HuH-7 (cell line): Measurements from ENCODE around the gene DOCK1.

Experiments used
- DNase-seq: peaks from one replicate; pipeline ENCODE4 v3.0.0; 2011; ENCODE audit warnings: low spot score

Gene DOCK1

DNA sequence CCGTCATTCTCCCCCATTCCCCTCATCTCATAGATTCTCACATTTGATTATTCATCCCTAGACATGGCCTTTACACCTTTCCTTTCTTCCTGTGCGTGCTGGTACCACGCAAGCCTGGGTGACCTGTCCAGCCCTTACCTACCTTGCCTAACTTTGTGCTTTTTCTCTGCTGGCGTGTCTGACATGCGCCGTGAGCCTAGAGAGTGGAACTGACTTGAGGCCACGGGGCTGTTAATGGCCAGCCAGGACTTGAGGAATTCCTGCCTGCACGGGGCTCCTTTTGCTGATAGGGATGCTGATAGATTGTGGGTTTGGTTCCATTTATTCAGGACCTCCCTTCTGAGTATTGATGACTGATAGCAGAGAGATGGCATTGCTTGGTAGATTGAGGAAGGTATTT is 134.2 kb downstream of the DOCK1 start:
- DNase-seq = no peak

DNA sequence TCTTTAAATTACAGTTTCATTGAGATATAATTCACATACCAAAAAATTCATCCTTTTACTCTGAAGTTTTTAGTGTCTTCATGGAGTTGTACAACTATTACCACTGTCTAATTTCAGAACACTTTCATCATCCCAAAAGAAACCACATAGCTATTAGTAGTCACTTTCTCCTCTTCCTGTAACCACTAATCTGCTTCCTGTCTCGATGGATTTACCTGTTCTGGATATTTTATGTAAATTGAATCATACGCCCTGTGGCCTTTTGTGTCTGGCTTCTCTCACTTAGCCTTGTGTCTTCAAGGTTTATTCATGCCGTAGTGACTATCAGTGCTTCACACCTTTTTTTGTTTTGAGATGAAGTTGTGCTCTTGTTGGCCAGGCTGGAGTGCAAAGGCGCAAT is 135.5 kb downstream of the DOCK1 start:
- no peak for DNase-seq

DNA sequence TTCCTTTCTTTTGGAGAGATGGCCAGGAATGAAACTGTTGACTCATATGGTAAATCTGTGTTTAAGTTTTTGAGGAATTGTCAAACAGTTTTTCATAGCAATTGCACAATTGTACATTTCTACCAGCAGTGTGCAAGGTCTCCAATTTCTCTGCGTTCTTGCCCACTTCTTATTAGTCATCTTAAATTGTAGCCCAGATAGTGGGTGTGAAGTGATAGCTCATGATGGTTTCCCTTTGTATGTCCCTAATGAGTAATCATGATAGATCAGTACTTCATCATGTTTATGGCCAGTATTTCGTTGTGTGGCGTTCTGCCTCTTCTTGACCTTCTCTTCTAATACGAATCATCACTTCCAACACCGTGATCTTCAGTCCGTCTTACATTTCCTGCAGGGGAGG is 136.3 kb downstream of the DOCK1 start:
- no peak for DNase-seq

DNA sequence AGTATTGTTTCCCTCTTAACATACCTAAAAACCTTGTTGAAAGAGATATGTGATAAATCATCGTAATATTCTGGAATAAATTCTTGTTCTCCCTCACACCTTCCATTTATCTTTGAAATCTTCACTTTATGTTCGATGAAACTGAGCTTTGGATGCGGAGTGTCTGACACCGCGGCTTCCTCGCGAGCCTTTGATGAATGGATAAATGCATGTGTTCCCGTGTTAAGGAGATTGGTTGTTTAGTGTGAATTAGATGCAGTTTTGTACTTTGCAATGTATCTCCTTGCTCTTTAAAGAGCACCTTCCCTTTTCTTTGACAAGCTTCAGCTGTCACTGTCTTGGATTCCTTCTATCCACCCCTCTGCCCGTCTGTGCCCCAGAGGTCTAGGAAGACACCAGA is 138.1 kb downstream of the DOCK1 start:
- no peak for DNase-seq

DNA sequence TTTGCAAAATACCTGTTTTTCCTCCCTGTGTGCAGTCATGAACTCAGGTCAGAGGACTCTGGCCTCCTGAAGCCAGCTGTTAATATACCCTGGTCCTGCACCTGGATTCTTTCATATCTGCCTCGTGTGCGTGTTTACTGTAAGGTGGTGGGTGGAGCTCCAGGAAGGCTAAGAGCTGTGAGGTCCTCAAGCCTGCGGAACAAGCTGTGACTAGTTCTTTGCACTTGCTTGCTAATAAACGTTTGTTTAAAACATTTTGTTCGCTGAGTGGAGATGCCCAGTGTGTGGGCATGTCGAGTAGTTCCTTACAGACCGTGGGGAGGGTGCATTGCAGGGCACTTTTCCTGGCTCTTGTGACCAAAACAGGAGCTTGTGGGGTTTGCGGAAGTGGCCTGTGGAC is 139.0 kb downstream of the DOCK1 start:
- DNase-seq = no peak

DNA sequence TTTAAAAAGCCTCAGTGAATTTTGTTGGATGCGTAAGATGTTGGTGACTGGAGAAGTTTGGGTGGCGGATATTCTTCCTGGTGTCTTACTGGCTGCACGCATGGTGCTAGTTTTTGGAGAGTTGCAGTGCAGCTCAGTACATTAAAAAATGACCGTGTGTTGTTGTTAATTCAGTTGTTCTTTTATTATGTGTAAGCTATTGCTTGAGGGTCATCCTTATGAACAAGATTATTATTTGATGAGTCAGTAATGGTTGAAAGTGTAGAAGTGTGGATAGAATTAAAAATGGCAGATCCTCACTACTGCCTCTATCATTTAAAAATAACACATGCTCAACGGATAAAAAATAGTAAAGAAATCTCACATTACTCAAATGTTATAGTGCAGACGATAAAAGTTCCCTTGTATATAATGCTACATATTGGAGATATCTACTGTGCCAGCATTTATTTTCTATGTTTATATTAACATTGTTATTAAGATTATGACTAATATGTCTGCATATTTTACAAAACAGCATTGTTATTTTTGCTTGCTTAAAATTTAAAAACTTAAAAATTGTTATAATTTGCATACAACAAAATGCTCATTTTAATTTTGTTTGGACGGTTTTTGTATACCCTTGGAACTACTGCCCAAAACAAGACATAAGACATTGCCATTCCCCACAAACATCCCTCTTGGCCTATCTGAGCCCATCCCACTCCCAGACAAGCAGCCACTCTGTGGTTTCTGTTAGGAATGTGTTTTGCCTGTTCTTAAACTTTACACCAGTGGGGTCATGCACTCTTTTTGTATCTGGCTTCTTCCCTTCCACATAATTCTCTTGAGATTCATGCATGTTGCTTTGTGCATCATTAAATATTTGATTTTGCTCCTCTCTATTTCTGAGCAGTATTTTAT is 142.0 kb downstream of the DOCK1 start:
- DNase-seq = no peak

DNA sequence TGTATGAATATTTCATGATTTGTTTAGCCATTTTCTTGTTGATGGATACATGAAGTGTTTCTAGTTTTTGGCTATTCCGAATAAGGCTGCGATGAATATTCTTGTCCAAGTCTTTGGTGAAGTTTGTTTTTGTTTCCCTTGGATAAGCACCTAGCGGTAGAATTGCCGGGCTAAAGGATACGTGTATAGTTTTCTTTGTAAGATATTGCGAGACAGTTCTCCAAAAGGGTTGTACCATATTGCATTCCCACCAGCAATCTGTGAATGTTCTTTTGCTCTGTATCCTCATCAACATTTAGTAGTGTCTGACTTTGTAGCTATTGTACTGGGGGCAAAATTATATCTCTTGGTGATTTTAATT is 142.6 kb downstream of the DOCK1 start:
- DNase-seq = no peak

DNA sequence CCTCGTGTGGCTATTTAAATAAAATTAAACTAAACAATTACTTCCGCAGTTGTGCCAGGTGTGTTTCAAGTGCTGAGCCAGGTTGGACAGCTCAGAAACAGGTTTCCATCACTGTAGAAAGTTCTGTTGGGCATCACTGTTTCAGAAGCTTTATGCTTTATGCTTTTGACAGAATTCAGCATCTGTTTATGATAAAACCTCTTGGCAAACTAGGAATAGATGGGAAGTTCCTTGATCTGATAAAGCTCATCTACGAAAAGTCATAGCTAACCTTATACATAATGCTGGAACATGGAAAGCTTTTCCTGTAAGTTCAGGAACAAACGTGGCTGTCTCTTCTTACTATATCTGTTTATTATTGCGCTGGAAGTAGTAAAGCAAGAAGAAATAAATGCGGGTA is 143.4 kb downstream of the DOCK1 start:
- no peak for DNase-seq

DNA sequence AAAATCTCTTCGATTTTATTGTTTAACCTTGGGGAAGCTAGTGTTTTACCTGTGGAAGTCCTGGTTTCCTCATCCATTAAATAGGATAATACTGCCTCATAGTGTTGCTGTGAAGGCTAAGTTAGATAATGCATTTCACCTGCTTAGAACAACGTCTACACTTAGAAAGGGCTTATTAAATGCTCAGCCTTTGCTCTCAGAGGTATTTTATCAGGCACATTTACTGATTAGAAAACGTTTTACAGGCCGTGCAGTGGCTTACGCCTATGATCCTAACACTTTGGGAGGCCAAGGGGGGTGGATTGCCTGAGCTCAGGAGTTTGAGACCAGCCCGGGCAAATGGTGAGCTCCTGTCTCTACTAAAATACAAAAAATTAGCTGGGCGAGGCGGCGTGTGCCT is 146.8 kb downstream of the DOCK1 start:
- DNase-seq = no peak

DNA sequence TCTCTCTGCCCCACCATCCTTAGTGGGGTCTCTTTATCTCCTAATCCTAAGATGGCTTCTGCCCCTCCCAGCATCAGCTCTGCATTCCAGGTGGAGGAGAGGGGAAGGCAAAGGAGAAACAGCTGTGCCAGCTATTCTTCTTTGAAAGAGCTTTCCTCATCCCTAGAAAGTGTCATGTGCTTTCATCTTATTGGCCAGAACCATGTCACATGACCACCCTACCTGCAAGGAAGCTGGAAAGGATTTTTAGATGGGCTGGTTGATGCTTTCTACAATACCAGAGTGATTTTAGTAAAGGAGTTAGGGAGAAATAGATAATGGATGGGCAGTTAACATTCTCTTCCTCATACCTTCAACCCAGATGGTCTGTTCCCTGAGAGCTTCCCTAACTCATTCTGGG is 150.0 kb downstream of the DOCK1 start:
- no peak for DNase-seq

DNA sequence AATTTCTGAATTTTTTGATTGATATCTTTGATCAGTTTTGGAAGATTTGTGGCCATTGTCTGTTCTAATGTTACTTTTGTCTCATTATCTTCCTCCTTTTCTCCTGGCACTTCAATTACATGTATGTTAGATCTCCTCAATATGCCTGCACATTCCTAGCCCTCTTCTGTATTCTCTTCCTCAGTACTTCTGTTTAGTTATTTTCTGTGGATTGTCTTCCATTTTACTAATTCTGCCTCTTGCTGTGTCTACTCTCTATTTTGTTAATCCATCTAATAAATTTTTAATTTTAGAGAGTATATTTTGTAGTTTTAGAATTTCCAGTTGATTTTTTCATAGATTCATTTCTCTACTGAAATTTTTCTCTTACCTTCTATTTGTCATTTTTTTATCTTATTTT is 154.1 kb downstream of the DOCK1 start:
- DNase-seq = no peak

DNA sequence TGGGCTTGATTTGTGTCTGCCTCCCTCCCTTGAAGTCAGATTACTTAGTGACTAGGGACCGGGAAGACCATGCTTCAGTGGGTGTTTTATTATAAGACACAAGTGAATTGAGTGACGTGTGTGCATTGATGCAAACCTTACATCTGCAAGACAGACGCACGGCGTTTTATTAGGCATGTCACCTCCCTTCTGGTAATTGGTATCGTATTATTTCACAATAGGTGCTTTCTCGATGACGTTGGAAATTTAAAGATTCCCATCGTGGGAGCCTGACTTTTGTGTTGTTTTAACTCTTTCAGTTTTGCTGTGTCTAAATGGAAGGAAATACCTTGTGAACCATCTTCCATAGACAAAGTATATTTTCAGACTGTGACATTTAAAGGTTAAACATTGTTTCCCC is 158.5 kb downstream of the DOCK1 start:
- DNase-seq = no peak

DNA sequence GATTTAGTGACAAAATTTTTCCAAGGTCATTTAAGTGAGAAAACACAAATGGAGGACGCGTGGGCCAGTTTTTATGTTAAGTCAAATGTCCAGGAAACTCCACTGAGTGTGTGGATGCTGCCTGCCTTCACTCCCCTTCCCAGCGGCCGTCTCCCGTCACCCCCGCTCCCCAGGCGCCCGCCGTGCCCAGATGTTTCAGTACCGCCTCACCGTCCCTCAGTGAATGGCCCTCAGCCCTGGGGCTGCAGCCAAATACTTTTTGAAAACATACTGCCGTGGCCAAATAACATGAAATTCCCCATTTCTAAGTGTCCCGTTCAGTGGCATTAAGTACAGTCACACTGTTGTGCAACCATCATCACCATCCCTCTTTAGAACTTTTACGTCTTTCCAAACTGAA is 159.2 kb downstream of the DOCK1 start:
- DNase-seq = no peak

DNA sequence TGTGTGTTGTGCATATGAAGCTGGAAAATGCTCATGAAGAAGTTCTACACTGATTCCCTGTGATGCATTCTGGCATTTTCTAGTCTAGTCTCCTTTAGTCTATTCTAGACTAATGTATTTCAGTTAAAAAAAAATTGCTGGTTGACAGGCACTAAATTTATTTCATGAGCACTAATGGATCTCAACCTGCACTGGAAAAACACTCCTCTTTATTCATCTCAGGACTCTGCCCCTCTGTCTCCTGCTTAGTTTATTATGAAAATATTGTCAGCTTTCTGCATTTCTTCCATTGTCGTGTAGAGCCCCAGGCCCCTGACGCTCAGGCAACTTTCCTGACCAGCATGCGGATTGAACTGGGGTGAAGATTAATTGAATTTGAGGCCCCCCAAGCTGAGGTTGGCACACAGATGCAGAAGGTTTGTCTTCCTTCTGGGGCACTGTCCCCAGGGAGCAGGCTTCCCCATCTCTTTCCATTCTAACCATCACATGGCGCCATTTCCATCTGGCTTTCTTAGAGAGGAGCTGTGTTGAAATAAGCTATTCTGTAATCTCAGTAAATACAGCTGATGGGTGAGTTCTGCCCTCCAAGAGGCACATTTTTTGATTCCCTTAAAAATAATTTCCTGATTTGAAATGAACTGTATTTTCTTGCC is 162.4 kb downstream of the DOCK1 start:
- no peak for DNase-seq

DNA sequence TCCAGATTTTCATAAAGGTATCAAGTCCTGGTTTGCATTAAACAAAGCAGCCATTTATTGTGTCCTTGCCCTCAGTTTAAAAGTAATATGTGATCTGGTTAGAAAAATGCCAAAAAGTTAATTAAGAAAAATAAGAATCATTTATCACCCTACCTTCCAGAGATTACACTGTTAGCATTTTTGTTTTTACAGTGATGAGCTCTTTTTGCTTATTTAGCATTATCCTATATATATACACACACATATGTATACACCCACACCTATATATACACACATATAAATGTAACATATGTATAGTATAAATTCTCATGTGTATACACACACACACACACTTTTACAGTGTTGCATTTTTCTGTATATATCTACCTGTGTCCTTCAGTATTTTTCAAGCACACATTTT is 163.3 kb downstream of the DOCK1 start:
- DNase-seq = no peak

DNA sequence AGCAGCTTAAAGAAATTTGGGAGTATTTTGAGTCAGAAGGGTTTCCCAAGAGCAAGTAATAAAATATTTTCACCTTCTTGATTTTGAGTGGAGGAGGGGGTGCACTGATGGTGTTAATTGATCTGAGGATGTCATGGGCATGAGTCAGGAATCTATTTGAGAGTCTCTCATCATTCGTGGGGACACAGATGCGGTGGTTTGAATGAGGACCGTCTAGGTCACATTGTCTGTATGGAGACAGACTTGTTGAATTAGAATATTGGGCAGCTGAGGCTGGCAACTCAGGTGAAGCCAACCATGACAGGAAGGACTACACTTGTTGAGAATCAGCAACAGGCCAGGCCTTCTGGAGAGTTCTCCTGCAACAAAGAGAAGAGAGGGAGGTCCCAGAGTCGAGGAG is 164.2 kb downstream of the DOCK1 start:
- DNase-seq = no peak

DNA sequence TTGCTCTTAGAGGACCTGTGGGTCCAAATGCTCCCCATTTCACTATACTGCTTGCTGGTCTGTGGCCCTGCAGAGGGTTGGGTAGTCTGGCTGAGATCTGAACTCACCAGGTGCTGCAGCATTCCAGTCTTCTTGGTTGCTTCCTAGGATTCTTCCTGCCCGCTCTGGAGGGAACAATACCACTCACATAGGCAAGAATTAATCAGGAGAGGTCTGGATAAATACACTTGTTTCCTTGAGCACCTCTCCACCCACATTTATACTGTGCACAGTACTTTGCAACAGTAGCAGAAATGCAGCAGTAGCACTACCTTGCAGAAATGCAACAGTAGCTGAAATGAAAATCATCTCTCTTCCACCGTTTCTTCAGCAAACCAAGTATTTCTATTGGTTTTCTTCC is 165.9 kb downstream of the DOCK1 start:
- DNase-seq = no peak

DNA sequence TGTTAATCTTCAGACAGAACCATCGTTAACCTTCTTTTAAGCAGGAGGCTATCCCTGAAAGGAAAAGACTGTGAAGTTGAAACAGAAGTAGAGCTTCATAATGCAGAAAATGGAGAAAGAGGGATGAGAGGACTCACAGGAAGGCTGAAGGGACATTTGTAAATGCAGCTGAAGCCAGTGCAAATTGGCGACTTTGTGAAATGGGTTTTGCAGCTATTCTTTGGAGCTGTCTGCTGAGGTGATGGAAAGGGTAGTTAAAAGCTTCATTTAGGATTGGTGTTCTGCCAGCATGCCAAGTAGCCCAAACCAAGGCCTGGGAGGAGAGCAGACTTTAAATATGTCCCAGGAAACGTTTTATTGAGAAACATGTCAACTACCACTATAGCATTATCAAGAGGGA is 168.4 kb downstream of the DOCK1 start:
- no peak for DNase-seq

DNA sequence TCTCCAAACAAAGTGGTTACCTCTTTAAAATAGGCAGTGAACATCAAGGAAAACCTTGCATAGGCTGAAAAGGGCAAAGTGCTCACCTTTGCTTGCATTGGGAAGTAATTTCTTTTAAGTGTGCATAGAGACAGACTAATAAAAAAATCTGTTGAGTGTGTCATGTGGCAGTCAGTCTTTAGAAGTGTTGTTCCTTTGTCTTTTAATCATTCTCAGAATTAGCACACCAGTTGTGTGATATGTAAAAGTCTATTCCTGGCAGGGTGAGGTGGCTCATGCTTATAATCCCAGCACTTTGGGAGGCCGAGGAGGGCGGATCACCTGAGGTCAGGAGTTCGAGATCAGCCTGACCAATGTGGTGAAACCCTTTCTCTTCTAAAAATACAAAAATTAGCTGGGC is 174.2 kb downstream of the DOCK1 start:
- no peak for DNase-seq

DNA sequence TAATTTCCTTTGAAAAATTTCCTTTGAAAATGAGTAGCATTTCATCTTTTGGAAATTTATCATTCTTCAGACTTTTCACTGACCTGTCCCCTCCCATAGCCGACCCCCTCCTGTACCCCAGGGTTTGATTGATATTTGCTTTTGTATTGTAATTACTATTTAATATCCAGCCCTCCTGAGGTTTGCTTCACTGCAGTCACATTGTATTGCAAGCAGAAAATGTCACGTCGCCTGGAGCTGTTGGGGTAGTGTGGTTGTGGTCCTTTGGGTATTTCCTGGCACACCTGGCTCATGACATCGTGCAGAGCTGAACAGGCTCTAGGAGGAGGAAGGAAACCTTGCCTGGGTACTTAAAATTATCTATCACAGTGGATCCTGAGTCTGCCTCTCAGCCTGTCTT is 175.1 kb downstream of the DOCK1 start:
- DNase-seq = no peak

DNA sequence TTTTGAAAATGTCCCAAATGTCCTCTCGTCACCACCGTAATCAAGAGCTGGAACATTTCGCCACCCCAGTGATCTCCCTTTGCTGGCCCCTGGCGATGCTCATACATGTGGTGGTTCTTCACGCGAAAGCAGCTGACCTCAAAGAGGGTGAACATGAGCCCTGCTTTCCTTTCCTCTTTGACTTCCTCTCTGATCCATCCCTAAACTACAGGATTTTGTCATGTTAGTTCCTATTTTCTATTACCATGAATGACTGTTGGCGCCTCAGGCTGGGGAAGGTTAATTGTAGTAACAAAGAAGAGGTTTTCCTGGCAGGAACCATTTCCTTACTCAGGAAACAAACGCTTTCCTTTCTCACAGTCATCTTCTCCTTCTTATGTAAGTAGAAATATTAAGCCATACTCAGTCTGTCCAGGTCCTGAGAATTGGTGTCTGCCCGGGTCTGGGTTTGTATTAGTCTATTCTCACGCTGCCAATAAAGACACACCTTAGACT is 176.7 kb downstream of the DOCK1 start:
- DNase-seq = no peak

DNA sequence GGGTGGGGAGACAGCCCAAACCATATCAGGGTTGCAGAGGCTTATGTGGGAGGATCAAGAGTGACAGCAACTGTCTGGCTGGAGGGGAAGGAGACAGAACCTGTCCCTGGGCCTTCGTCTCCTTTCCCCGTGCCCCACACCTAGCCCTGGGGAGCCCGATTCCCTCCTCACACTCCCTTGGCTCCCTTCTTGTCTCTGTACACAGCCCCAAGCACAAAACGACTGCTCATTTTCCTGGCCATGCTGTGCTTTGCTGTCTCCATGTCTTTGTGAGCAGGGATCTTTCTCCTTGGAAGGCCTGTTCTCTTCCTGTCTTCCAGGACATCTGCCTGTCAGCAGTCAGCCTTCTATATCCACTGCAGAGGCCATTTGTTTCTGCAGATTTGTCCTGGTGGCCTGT is 177.4 kb downstream of the DOCK1 start:
- no peak for DNase-seq

DNA sequence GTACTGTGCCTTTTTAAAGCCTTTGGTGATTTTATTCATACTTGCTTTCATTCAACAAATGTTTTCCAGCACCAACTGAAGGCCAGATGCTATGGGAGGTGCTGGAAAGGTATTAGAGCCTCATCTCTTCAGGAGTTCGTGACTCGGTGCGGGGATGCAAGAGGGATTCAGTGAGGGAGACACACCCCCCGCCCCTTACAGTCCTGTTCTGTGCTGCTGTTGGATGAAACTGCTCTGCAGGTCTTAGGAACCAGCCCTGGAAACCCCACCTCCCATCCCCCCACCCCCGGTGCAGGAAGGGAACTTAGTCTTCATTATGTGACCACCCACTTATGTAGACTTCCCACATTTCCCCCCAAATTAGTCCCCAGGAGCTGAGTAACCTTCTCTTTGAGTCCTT is 180.7 kb downstream of the DOCK1 start:
- no peak for DNase-seq

DNA sequence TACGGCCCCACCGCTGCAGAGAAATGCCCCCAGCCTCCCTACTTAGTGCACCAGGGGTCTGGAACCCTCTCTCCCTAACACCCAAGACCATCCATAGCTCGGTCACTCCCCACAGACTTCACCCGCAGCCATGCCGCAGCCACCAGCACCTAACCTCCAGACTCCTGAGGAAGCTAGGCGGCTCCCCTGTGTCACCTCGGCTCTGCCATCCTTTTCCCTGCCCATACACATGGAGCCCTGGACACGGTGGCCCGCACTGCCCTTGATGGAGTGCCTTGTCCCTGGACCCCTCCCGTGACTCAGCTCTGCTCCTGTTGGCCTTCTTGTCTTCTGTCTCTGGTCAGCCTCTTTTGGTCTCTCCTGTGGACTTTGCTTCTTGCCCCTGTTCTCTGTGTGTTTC is 183.7 kb downstream of the DOCK1 start:
- DNase-seq = no peak
